ENCODE results near the gene MPHOSPH9.
"Not testable (repeated sequence)": the region's sequence is repeated elsewhere in the genome, so short reads cannot be mapped to it uniquely, and the experiment has no call there.

MPHOSPH9 gene

DNA sequence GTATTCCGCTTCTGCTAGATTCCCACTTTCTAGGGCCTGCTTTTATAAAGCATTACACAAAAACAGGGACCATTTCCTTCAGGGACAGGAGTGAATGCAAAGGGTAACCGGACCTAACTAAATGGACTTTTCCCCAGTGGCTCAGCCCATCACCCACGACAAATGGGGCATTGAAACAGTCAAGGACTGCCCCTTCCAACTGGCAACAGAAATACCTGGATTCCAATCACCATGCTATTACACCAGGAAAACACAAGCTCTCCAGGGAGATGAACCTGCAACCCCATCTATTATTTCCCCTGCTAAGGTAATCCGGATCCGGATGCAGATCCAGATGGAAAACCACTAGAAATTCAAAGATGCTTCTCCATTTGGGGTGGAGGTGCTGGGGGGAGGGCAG, 1.0 kb downstream of the MPHOSPH9 start:
- DNase-seq (ENCODE audit: low read depth in 3 of 3, low spot score in 1 of 3) = no peak

DNA sequence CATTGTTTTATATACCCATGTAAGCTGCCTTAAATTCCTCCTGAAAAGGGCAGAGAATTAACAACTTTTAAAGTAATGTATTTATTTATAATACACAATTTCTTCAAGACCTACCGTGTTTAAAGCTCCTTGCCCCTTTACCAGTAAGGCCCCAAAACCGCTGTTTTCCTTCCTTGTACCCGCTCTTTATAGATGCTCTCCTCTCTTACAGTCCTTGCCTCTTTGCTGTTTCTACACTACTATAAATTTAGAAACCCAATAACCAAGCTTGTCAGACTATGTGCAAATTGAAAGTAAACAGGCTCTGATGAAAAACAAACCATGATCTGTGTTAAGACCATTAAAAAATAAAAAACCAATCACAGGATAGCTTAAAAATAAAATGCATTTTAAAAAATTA, 3.9 kb downstream of the MPHOSPH9 start:
- no peak for DNase-seq (ENCODE audit: low read depth in 3 of 3, low spot score in 1 of 3)

DNA sequence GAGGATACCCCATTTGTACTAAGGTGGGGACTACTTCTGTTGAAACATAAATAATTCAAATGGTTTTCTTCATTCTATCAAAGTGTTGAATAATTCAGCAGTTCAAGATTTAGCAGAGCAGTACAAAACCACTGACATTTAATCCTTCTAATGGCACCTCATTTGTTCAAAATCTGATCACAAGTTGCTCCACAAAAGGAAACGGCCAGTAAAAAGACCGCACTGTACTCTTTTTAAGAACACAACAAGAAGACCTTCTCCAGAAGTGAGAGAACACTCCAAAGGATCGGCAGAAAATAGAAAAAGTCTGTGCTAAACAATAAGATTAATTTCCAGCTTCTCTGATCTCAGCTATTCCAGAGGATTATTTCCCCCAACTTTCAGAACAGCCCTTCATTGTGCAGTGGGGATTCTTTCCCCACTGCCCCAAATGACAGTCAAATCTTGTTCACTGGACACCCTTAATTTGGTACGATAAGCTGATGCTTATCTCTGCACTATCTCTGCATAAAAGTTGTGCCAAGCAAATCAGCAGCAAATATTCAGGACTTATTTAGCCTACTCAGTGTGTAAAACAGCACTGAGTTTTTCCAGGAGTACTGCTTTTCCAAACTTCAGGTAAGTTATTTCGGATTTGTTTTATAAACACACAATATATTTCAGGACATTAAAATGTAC, 5.2 kb downstream of the MPHOSPH9 start:
- no peak for DNase-seq (ENCODE audit: low read depth in 3 of 3, low spot score in 1 of 3)

DNA sequence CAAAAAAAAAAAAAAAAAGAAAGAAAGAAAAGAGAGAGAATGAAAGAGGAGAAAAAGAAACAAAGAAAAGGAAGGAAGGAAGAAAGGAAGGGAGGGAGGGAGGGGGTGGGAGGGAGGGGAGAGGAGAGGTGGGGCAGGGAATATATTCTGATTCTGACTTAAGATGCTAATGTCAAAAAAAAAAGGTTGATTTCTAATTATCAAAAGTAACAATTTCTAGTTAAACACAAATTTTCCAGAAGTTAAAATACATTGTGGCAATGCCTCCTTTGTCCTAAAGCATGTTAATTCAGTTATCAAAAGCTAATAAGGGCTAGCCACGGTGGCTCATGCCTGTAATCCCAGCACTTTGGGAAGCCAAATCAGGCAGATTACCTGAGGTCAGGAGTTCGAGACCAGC, 7.5 kb downstream of the MPHOSPH9 start:
- DNase-seq (ENCODE audit: low read depth in 3 of 3, low spot score in 1 of 3) = no peak

DNA sequence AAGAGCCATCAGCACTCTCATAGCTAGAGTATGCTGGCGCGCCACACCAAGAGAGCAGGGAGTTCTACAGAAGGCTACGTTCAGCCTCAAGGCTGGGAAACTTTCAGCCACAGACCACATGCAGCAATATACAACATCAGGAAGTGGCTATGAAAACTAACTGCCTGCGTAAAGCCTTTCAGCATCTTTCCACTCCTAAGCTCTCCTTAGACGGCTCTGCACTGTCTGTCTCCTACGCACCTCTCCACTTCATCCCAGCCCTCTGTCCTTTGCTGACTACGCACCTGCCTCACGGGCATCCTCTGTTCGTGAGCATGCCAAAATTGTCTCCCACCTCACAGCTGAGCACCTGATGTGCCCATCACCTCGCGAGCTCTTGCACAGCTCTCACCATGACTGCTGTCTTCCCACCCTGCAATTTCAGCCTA, 9.7 kb downstream of the MPHOSPH9 start:
- peak in 2 of 3 donors; percentile 11 to 28 for DNase-seq (ENCODE audit: low read depth in 3 of 3, low spot score in 1 of 3)

DNA sequence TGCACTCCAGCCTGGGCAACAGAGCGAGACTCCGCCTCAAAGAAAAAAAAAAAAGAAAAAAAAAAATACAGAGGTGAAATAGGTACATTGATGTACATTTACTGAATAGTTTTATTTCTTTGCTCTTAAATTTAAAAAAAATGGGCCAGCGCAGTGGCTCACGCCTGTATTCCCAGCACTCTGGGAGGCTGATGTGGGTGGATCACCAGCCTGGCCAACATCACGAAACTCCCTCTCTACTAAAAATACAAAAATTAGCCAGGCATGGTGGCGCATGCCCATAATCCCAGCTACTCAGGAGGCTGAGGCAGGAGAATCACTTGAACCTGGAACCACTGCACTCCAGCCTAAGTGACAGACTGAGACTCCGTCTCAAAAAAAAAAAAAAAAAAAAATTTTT, 25.1 kb downstream of the MPHOSPH9 start:
- not testable (repeated sequence) for DNase-seq (ENCODE audit: low read depth in 3 of 3, low spot score in 1 of 3)

DNA sequence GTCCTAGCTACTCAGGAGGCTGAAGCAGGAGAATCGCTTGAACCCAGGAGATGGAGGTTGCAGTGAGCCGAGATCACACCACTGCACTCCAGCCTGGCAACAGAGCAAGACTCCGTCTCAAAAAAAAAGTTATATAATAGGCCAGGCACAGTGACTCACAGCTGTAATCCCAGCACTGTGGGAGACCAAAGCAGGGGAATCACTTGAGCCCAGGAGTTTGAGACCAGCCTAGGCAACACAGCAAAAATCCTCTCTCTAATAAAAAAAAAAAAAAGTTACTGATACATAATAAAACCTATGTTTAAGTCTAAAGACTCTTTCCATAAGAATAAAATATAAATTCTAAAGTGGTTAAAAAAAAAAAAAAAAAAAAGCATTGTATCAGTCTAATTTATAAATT, 26.1 kb downstream of the MPHOSPH9 start:
- DNase-seq (ENCODE audit: low read depth in 3 of 3, low spot score in 1 of 3) = not testable (repeated sequence)

DNA sequence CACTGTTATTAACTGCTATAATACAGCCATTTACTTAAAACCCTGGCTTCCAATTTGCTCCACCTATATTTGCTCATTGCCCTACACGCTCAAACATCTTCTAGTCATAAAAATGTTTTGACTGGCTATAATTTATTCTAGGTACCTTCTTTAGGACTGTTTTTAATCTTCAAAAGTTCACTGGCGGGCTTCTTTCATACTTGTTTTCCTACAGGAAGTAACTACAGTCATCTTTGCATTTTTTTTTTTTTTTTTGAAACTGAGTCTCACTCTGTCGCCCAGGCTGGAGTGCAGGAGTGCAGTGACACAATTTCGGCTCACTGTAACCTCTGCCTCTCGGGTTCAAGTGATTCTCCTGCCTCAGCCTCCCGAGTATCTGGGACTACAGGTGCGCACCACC, 32.5 kb downstream of the MPHOSPH9 start:
- no peak for DNase-seq (ENCODE audit: low read depth in 3 of 3, low spot score in 1 of 3)

DNA sequence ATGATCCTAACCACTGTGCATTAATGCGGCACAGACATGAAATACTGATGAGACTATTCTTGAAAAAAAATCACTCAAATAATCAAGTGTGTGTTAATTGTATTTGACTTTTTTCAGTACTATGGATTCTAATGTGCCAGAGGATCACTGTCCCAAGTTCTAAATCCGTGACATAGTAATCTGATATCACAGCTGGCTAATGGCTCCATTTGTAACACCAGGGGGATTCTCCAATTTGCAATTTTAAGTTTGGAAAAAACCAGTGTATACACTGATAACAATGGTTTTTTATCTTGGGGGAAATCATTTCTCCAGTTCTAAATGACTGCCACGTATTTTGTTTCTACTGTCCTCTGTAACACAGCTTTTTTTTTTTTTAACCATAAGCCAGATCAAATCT, 33.0 kb downstream of the MPHOSPH9 start:
- no peak for DNase-seq (ENCODE audit: low read depth in 3 of 3, low spot score in 1 of 3)

DNA sequence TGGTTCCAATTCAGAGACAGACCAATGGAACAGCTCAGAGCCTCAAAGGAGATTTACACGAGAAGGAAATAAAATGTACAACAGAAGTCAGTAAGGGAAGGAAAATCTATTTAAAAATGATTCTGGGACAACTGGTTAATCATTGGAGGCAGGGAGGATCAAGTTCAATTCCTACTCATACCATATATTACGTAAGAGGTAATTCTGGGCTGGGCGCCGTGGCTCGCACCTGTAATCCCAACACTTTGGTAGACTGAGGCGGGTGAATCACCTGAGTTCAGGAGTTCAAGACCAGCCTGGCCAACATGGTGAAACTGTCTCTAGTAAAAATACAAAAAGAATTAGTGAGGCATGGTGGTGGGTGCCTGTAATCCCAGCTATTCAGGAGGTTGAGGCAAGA, 45.3 kb downstream of the MPHOSPH9 start:
- DNase-seq (ENCODE audit: low read depth in 3 of 3, low spot score in 1 of 3) = no peak

DNA sequence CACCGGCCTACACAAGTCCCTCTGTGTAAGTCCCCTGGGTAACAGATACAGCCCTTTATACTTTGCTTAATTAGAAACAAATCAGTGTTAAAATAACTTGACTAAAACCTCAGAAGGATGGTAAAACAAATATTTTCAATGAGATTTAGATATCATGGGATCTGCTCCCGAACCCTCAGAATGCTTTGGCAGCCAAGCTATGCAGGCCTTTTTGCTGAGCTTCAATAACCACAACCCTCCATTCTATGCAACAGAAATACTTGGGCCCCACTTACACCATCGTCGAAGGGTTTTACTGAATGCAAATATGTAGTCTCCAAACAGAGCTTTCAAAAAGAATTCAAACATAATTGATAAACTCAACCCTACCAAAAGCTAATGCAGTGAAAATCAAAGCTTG, 52.8 kb downstream of the MPHOSPH9 start:
- no peak for DNase-seq (ENCODE audit: low read depth in 3 of 3, low spot score in 1 of 3)

DNA sequence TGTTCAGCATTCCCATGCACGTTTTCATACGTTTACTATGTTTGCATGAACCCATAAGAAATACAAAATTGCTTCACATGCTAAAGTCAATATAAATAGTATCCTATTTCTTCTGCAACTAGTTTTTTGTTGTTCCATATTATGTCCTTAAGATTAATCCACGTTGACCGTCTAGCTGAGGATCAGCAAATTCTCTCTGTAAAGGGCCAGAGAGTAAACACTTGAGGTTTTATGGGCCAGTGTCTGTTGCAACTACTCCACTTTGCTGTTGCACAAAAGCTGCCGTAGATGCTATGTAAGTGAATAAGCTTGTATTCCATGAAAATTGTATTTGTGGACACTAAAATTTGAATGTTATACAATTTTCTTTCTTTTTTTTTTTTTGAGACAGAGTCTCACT, 61.0 kb downstream of the MPHOSPH9 start:
- DNase-seq (ENCODE audit: low read depth in 3 of 3, low spot score in 1 of 3) = no peak

DNA sequence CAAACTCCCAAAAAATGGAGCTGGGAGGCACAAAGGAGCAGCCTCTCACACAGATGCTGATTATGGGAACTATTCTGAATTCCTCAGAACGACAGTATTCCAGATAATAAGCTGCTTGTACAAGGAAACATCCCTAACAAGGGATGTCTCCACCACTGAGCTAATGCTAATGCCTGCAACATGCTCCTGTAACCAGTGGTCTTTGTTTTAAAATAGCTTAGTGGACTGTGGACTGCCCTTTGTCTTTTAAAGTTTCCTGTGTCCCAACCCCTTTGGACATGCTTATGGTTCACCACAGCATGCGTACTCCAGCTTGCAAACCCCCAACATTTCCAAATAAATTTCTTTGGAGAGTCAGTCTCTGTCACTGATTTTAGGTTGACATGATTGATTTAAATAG, 65.6 kb downstream of the MPHOSPH9 start:
- no peak for DNase-seq (ENCODE audit: low read depth in 3 of 3, low spot score in 1 of 3)

DNA sequence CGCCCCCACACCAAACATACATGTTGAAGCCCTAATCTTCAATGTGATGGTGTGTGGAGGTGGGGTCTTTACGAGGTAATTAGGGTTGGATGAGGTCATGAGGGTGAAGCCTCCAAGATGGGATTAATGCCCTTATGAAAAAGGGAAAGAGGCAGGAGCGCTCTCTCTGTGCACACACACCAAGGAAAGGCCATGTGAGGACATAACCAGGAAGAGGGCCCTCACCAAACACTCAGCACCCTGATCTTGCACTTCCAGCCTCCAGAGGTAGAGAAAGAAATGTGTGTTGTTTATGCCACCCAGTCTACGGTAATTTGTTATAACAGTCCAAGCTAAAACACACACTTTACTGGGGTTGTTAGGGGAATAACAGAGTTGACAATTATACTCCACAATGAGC, 67.4 kb downstream of the MPHOSPH9 start:
- DNase-seq (ENCODE audit: low read depth in 3 of 3, low spot score in 1 of 3) = no peak

DNA sequence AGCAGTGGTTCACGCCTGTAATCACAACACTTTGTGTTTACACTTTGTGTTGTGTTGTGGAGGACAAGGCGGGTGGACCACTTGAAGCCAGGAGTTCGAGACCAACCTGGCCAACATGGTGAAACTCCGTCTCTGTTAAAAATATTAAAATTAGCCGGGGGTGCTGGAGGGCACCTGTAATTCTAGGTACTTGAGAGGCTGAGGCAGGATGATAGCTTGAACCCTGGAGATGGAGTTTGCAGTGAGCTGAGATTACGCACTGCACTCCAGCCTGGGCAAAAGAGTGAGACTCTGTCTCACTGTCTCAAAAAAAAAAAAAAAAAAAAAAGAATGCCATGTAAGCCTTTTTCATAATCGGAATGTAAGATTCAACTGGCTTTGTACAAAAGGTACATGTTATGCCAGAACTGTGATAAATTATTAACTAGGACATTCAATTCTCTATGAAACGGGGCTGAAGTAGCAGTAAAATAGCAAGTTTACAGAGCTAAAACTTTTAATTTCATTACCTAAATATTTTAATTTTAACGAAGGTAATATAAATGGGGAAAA, 68.2 kb downstream of the MPHOSPH9 start:
- DNase-seq (ENCODE audit: low read depth in 3 of 3, low spot score in 1 of 3) = no peak

DNA sequence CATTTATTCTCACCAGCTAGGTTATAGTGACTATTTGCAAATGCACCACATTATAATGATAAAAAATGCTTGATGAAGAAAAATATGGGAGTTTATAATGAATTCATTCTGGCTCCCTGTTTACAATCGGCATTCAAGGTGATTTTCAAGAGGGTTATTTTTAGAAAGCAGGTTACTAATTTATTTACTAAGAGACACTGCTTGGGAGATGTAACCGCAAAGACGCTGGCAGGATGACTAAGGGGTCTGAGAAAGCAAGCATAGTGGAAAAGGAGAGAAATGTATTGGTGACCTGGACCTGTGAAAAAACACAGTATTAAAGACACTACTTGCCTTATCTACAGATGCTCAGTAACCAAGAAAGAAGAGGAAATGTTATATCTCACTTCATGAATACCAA, 68.7 kb downstream of the MPHOSPH9 start:
- DNase-seq (ENCODE audit: low read depth in 3 of 3, low spot score in 1 of 3) = no peak

DNA sequence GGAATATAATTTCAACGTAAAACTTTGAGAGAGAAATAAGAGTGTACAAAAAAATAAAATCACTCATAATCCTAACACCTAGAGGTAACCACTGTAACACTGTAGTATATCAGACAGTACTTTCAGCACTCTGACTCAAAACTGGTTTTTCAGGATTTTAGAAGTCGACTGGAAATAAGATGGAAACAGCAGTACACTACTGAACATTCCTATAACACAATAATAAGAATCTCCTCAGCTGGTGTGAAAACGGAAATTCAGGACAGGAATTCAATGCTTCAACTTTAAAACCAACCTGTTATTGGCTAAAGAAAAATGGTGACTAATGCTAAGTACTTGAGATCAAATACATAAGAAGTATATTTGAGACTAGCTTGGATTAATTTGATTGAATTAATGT, 69.7 kb downstream of the MPHOSPH9 start:
- no peak for DNase-seq (ENCODE audit: low read depth in 3 of 3, low spot score in 1 of 3)

DNA sequence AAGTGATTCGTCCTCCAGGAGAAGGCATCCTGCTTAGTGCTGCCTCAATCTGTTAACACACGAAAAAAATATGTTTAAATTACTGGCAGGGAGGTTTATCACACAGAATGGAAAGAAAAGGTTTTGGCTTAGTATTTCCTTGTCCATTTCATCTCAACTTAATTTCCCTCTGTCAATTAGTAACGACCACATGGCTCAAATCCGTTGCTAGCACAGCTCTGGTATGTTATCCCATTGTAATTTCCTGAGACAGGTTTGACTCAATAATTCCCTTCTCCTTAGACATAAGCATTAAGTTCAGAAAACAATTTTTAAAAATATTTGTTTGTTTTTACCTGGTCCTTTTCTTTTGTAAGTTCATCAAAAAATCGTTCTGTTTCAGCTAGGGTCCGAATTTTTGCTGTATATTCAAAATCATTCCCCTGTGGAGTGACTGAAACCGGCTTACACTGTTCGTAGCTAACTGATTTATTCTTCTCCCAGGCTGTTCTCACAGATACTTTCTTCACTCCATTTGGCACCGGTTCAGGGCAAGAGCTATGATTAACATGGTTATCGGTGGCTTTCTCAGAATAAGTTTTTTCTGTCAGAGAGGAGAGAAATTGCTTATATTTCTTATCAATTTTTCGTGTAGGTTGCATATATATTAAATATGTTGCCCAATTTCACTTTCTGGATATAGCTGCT, 72.0 kb downstream of the MPHOSPH9 start:
- no peak for DNase-seq (ENCODE audit: low read depth in 3 of 3, low spot score in 1 of 3)

DNA sequence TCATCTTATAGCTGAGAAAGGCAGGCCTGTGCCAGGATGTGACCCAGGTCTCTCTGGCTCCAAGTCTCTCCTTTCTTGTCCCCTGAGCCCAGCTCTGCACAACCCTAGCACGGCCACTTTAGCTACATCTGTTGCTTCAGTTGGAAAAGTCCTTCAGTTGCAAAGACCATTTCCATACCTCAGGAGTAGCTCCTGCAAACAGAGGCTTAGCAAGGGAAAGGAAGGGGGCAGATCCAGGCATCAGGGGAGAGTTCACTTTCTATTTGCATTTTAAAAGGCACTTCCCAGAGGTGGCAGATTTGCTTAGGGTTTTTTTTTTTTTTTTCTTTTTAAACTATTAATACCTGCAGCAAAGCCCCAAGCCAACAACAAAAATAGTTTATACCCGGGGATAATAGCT, 79.0 kb downstream of the MPHOSPH9 start:
- no peak for DNase-seq (ENCODE audit: low read depth in 3 of 3, low spot score in 1 of 3)

DNA sequence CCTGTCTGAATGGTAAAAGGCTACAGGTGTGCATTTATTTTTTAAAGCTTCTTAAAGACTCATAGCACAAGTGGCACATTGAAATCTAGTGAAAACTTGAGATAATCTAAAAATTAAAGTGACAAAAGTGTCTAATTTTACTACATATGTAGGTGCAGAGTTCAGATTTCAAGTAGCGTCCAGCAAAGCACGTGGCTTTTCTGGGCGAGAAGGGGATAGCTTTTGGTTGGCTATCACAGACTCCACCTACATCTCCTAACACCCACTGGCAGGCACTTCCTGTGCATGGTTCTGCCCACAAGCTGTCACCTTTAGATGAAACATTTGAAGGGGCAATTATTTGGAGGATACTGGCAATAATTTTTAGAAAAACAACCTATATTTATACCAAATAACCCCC, 80.1 kb downstream of the MPHOSPH9 start:
- DNase-seq (ENCODE audit: low read depth in 3 of 3, low spot score in 1 of 3) = no peak

DNA sequence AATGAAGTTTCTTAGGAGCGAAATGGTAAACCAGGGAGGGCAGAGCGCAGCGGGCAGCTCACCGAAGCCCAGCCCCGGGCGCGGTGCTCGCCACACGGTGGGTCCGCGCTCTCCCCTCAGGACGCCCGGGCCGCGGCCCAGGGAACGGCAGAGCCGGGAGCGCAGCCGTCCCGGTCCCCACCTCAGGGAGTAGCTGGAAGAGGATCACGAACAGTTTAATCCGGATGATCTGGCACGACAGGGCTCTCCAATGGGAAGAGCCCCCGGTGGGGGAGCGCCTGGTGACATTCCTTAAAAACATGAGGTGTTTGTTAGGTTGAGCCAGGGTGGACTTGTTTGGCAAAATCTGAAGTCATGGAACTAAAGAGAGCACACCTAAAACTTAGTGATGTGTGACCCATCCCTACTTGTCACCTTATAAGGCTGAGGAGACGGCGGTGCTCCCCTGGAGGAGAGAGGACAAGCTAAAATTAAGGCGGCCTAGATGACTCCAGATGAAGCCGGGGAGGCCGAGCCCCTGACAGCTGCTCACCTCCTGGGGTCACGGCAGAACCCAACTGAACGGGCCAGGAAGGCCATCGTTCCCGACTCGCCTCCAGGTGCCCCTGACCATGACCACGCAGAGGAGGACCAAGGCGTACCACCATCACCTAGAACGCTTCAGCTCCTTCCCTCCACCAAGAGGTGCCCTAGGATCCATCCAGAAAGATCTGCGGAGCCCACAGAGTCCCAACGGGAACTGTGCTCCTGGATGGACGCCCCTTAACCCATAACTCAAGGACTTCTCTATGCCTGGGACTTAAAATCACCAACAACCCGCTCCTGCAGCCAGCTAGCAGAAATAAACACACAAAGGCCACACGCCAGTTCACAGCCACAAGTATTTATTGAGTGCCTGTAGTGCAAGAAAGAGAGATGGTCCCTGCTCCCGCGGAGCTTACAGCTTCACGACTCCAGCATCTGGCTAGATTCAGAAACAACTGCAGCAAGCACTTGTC, 81.2 kb downstream of the MPHOSPH9 start:
- no peak for DNase-seq (ENCODE audit: low read depth in 3 of 3, low spot score in 1 of 3)
